ENCODE measurements around the gene NCBP2L. TPM values are rescaled to one million over a fixed set of nuclear protein-coding genes. Genes with fewer than 3 reads are reported as not detected.

The NCBP2L gene
- total and polyA plus RNA-seq, 9 of the 15 experiments (the other 6 are each of a cell fraction or from before 2014, with no cell fraction given) = not detected

DNA sequence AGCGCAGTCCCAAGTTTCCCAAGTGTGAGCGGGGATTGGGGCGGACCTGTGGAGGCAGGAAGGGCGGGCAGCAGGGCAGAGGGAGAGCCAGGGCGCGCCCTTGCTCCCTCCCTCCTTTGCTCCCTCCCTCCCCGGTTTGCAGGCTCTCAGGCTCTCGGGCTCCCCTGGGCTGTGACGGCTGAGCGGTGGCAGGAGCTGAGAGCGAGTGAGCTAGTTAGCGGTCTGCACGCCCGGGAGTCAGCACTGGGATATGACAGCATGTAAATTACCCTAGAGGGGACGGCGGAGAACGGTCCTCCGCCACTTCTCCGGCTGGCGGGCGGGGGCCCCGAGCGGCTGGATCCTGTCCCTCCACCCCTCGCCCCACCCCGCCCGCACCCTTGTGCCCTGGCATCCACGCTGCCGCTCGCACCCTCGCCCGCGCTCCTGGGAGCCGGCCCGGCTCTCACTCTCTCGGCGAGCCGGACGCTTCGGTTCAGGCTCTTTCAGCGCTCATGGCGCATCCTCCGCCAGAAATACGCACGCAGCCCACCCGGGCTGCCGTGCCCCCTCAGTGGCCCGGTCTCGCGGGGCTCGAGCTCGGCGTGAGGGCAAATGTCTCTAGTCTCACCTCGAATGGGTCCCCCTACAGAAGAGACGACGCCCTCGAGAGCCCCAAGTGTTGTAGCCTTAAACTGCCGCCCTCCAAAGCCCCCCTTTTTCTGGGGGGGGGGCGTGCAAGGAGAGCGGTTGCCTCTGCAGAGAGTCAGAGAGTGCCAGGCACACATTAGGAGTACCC is 1.6 kb upstream of the NCBP2L start, which contains the start of gene TSC22D3:
Gene TSC22D3 (minus strand): TSS at position 54 of the 778 bp plus-strand sequence. CDS start 368 bp downstream, outside the sequence.
- intact Hi-C loops (cut with micrococcal nuclease) = loop anchor here (1.0 to 10.0 kb wide), 7 partner anchors 45 to 881 kb away; no protein-coding TSS in a partner anchor
- WGBS (ENCODE audit: insufficient coverage, low coverage, missing lambda C conversion rate) = 4% methylated on average over 25 of the region's 59 CpGs
- Histone ChIP-seq H3K4me2 (ENCODE audit: insufficient read depth, low read length) (peak within 1 kb of the TSS; percentile 60), H4K20me1 (replicated peaks; ENCODE audit: control insufficient read depth, insufficient read depth, low read length) (no peaks in the 10 kb centered on the region), H3K4me3 (peak within 1 kb of the TSS; percentile 34), H3K27me3 (ENCODE audit: control insufficient read depth in 2 of 2, insufficient read depth in 2 of 2, low read length in 2 of 2) (peaks cover under 1 to 20% of the 10 kb centered on the region in 2 experiments; a peak in 3 of 5 replicates), H3K9ac (ENCODE audit: insufficient read depth in 1 of 2, low read depth in 2 of 2, low read length in 2 of 2) (peak within 1 kb of the TSS; percentile 26 to 83; a peak in 3 of 4 replicates), H3K36me3 (ENCODE audit: control insufficient read depth, insufficient read depth, low read length) (no peaks in the 10 kb centered on the region), H3K9me1 (ENCODE audit: control insufficient read depth, insufficient read depth, low read length) (no peaks in the 10 kb centered on the region), H2AFZ (ENCODE audit: low read depth, low read length) (peak within 1 kb of the TSS; percentile 77), H3K4me1 (replicated peaks in 1 of 2; ENCODE audit: control insufficient read depth in 2 of 2, insufficient read depth in 2 of 2, low read length in 2 of 2) (peaks cover 4 to 18% of the 10 kb centered on the region in 2 experiments; a peak in 4 of 5 replicates), H3K79me2 (ENCODE audit: control insufficient read depth, insufficient read depth, low read length) (no peaks in the 10 kb centered on the region), H3K27ac (ENCODE audit: extremely low read depth, low read depth, low read length) (no peak within 1 kb of the TSS), H3K9me3 (replicated peaks; ENCODE audit: control insufficient read depth, insufficient read depth, low read depth, low read length) (no peaks in the 10 kb centered on the region)
- ATAC-seq (peak; percentile 96), DNase-seq (ENCODE audit: extremely low read depth in 1 of 4, low spot score in 3 of 4) (peak; percentile 48 to 63 (median 57)), FAIRE-seq (no peak)
- ChIA-PET POLR2A (interaction anchor here (0.7 to 1.3 kb wide), 5 partner anchors 9 to 328 kb away, joined by 3 to 7 read pairs (median 3); no protein-coding TSS in a partner anchor), CTCF (ENCODE audit: low intra/inter-chr PET ratio) (interaction anchor here (0.5 to 1.9 kb wide), 5 partner anchors 114 to 1641 kb away, joined by 4 to 22 read pairs (median 7); no protein-coding TSS in a partner anchor)
- in situ Hi-C loops (cut with MboI) = loop anchor here (5.0 to 10.0 kb wide), 2 partner anchors 99 to 231 kb away; no protein-coding TSS in a partner anchor
- BruUV-seq (replicated peaks) = no TSS peak
- TF ChIP-seq HNRNPH1 (optimal IDR thresholded peaks at IDR 0.05; ENCODE audit: low read depth, low read length) (no peak), ZNF324 (CRISPR knock-in tag; IDR thresholded peaks at IDR 0.05) (no peak), BHLHE40 (IDR thresholded peaks at IDR 0.05; ENCODE audit: low read length) (peak; percentile 8; the same call in 1 of the 2 replicates), SMARCC2 (IDR thresholded peaks at IDR 0.05; ENCODE audit: low read depth) (no peak), ZNF212 (CRISPR knock-in tag; IDR thresholded peaks at IDR 0.05) (no peak), RAD21 (CRISPR knock-in tag; conservative IDR thresholded peaks at IDR 0.05 in 1 of 2, IDR thresholded peaks at IDR 0.05 in 1 of 2) (peak; percentile 38 to 60), CBX2 (IDR thresholded peaks at IDR 0.05; ENCODE audit: insufficient read depth, low read length, poor library complexity, severe bottlenecking) (no peak), CTBP1 (IDR thresholded peaks at IDR 0.05; ENCODE audit: borderline replicate concordance) (peak; percentile 62), ZNF263 (CRISPR knock-in tag; IDR thresholded peaks at IDR 0.05; ENCODE audit: borderline replicate concordance) (peak; percentile 71), RB1 (IDR thresholded peaks at IDR 0.05; ENCODE audit: low read depth) (peak; percentile 24; the same call in 1 of the 2 replicates), POLR2G (IDR thresholded peaks at IDR 0.05; ENCODE audit: low read depth, low read length) (peak; percentile 60; the same call in 1 of the 2 replicates)
- TF ChIP-seq, protein P1, sequence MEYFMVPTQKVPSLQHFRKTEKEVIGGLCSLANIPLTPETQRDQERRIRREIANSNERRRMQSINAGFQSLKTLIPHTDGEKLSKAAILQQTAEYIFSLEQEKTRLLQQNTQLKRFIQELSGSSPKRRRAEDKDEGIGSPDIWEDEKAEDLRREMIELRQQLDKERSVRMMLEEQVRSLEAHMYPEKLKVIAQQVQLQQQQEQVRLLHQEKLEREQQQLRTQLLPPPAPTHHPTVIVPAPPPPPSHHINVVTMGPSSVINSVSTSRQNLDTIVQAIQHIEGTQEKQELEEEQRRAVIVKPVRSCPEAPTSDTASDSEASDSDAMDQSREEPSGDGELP (CRISPR knock-in tag; IDR thresholded peaks at IDR 0.05; ENCODE audit: borderline replicate concordance) = peak; percentile 66; the same call in 1 of the 2 replicates
- TF ChIP-seq, protein P2, sequence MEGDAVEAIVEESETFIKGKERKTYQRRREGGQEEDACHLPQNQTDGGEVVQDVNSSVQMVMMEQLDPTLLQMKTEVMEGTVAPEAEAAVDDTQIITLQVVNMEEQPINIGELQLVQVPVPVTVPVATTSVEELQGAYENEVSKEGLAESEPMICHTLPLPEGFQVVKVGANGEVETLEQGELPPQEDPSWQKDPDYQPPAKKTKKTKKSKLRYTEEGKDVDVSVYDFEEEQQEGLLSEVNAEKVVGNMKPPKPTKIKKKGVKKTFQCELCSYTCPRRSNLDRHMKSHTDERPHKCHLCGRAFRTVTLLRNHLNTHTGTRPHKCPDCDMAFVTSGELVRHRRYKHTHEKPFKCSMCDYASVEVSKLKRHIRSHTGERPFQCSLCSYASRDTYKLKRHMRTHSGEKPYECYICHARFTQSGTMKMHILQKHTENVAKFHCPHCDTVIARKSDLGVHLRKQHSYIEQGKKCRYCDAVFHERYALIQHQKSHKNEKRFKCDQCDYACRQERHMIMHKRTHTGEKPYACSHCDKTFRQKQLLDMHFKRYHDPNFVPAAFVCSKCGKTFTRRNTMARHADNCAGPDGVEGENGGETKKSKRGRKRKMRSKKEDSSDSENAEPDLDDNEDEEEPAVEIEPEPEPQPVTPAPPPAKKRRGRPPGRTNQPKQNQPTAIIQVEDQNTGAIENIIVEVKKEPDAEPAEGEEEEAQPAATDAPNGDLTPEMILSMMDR (IDR thresholded peaks at IDR 0.05 in 2 of 3, conservative IDR thresholded peaks at IDR 0.05 in 1 of 3; ENCODE audit: insufficient read depth in 2 of 3, low read depth in 1 of 3, low read length in 3 of 3) = peak; percentile 23 to 41 (median 39); a peak in 3 of 6 replicates
- TF ChIP-seq, protein P3, sequence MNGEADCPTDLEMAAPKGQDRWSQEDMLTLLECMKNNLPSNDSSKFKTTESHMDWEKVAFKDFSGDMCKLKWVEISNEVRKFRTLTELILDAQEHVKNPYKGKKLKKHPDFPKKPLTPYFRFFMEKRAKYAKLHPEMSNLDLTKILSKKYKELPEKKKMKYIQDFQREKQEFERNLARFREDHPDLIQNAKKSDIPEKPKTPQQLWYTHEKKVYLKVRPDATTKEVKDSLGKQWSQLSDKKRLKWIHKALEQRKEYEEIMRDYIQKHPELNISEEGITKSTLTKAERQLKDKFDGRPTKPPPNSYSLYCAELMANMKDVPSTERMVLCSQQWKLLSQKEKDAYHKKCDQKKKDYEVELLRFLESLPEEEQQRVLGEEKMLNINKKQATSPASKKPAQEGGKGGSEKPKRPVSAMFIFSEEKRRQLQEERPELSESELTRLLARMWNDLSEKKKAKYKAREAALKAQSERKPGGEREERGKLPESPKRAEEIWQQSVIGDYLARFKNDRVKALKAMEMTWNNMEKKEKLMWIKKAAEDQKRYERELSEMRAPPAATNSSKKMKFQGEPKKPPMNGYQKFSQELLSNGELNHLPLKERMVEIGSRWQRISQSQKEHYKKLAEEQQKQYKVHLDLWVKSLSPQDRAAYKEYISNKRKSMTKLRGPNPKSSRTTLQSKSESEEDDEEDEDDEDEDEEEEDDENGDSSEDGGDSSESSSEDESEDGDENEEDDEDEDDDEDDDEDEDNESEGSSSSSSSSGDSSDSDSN (IDR thresholded peaks at IDR 0.05; ENCODE audit: borderline replicate concordance in 1 of 2, low read depth in 2 of 2, low read length in 2 of 2) = 0 out of 4 replicates have a peak, but pooled peaks of 1 of the 2 experiments have one; percentile 67
